Transverse colon (tissue), 4 donors: ENCODE measurements around the gene TACC2.

Experiments
- CTCF ChIP-seq, 5 experiments: fragments of 200-600 bp in 3 of 5; fragments of 450-650 bp in 2 of 5; sonication (generic) in 3 of 5; IDR thresholded peaks; 1 replicate in 2 of 5; 2 replicates in 3 of 5; pipeline ENCODE4 v1.5.1; 2016 to 2017; ENCODE audit warnings: antibody characterized with exemption in 5 of 5, inconsistent platforms in 3 of 5, mild to moderate bottlenecking in 2 of 5, moderate library complexity in 1 of 5
- POLR2AphosphoS5 ChIP-seq, 3 donors: sonication (generic); formaldehyde crosslinking; IDR thresholded peaks; one replicate each; pipeline ENCODE4 v1.6.1; 2016; ENCODE audit warnings: antibody characterized with exemption in 3 of 3

GRCh38 chr10:122117475-122117874 is 128.5 kb downstream of the TACC2 start:
- TF ChIP-seq POLR2AphosphoS5 (IDR thresholded peaks at IDR 0.05): no peak
- TF ChIP-seq CTCF (IDR thresholded peaks at IDR 0.05): no peak
